HG03575 (cell line): ENCODE results near the gene ANKHD1.
"Not testable (repeated sequence)": the region's sequence is repeated elsewhere in the genome, so short reads cannot be mapped to it uniquely, and the experiment has no call there.

Source experiments
- ATAC-seq: cut with Tn5 transposase; IDR thresholded peaks from one replicate; pipeline ENCODE4 v1.9.1; 2021; ENCODE audit not compliant: unreplicated experiment, insufficient number of reproducible peaks, low FRiP score; ENCODE audit errors: extremely low read depth

The ANKHD1 gene

DNA sequence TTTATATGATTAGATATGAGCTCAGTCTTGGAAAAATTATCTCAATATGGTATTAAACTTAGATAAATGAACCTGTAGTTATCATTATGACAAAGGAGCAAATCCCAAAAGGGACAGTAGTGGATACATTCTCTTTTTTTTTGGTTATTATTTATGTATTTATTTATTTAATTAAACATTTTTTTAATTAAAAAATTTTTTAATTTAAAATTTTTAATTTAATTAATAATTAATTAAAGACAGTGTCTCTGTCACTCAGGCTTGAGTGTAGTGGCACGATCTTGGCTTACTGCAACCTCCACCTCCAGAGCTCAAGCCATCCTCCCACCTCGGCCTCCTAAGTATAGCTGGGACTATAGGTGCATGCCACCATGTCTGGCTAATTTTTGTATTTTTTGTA is 15.6 kb downstream of the ANKHD1 start:
- no peak for ATAC-seq

DNA sequence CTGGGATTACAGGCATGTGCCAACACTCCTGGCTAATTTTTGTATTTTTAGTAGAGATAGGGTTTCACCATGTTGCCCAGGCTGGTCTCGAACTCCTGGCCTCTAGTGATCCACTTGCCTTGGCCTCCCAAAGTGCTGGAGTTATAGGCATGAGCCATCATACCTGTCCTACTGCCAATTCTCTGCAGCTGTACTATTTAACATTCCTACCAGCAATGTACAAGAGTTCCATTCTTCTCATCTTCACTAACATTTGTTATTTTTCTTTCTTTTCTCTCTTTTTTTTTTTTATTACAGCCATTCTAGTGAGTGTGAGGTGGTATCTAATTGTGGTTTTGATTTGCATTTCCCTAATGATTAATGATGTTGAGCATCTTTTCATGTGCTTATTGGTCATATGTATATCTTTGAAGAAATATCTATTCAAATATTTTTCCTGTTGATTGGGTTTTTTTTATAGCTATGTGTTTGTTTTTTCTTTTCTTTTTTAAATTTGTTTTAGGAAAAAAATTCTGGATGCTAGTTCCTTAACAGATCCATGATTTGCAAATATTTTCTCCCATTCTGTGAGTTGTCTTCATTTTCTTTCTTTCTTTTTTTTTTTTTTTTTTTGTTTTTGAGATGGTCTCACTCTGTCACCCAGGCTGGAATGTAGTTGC is 17.4 kb downstream of the ANKHD1 start:
- no peak for ATAC-seq

GRCh38 chr5:140420226-140420570 is 18.6 kb downstream of the ANKHD1 start:
- ATAC-seq = no peak

- ATAC-seq = no peak
Measured at GRCh38 chr5:140420665-140421361, 19.2 kb downstream of the ANKHD1 start.

GRCh38 chr5:140421375-140421774 is 19.7 kb downstream of the ANKHD1 start:
- ATAC-seq = not testable (repeated sequence)

DNA sequence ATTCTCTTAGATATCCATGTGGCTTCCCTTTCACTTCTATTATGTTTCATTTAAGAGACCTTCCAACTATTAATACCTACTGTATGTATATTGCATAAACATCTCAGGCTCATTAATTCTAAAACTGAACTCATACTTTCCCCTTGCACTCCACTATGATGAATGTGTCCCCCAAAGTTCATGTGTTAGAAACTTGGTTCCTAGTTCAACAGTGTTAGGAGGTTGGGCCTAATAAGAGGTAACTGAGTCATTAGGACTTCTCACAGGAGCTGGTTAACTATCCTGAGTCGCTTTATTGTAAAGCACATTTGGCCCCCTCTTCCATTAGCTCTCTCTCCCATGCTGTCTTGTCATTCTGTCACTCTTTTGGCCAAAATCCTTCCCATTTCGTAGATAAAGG is 22.0 kb downstream of the ANKHD1 start:
- ATAC-seq = no peak

- ATAC-seq = no peak
Measured at GRCh38 chr5:140424135-140424534, 22.5 kb downstream of the ANKHD1 start.

DNA sequence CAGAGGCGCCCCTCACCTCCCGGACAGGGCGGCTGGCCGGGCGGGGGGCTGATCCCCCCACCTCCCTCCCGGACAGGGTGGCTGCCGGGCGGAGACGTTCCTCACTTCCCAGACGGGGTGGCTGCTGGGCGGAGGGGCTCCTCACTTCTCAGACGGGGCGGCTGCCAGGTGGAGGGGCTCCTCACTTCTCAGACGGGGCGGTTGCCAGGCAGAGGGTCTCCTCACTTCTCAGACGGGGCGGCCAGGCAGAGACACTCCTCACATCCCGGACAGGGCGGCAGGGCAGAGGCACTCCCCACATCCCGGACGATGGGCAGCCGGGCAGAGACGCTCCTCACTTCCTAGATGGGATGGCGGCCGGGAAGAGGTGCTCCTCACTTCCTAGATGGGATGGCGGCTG is 26.1 kb downstream of the ANKHD1 start:
- ATAC-seq = not testable (repeated sequence)

DNA sequence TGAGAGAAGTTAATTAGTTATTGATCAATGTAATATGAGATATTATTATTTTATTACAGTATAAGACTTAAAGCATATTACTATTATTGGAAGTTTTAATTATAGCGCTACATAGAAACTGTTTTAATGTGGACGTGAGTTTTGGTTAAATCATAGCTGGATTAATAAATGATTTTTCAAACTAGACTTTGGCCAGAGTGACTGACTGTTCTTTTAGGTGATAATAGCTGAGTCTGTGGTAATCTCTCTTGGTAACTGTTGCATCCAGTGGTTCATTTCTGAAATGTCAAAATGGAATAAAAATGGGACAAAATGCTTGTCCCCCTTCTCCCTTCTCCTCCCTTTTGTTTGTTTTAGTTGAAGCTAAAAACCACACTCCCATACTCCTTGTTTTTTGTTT is 28.1 kb downstream of the ANKHD1 start:
- no peak for ATAC-seq

GRCh38 chr5:140432212-140432611 is 30.6 kb downstream of the ANKHD1 start:
- no peak for ATAC-seq

DNA sequence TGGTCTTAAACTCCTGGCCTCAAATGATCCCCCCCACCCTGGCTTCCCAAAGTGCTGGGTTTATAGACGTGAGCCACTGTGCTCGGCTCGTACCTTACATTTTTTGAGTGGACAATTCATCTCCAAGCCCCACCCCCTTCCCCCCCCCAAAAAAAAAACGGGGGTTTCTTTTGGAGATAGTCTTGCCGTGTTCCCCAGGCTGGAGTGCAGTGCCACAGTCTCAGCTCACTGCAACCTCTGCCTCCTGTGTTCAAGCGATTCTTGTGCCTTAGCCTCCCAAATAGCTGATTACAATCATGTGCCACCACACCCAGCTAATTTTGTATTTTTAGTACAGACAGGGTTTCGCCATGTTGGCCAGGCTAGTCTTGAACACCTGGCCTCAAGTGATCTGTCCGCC is 31.3 kb downstream of the ANKHD1 start:
- no peak for ATAC-seq

- not testable (repeated sequence) for ATAC-seq
Measured at GRCh38 chr5:140457368-140457767, 55.7 kb downstream of the ANKHD1 start.

- ATAC-seq = no peak
Measured at GRCh38 chr5:140466981-140467742, 65.5 kb downstream of the ANKHD1 start.

- no peak for ATAC-seq
Measured at GRCh38 chr5:140468188-140468587, 66.6 kb downstream of the ANKHD1 start.

DNA sequence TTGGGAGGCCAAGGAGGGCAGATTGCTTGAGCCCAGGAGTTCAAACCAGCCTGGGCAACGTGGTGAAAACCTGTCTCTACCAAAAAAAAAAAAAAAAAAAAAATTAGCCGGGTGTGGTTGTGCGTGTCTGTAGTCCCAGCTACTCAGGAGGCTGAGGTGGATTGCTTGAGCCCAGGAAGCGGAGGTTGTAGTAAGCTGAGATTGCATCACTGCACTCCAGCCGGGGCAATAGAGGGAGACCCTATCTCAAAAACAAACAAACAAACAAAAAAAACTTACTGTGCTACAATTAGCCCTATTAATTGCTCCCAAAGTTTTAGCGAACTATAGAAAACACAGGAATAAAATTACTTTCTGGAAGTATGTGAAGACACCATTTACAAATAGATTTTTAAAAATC is 67.6 kb downstream of the ANKHD1 start:
- ATAC-seq = no peak

DNA sequence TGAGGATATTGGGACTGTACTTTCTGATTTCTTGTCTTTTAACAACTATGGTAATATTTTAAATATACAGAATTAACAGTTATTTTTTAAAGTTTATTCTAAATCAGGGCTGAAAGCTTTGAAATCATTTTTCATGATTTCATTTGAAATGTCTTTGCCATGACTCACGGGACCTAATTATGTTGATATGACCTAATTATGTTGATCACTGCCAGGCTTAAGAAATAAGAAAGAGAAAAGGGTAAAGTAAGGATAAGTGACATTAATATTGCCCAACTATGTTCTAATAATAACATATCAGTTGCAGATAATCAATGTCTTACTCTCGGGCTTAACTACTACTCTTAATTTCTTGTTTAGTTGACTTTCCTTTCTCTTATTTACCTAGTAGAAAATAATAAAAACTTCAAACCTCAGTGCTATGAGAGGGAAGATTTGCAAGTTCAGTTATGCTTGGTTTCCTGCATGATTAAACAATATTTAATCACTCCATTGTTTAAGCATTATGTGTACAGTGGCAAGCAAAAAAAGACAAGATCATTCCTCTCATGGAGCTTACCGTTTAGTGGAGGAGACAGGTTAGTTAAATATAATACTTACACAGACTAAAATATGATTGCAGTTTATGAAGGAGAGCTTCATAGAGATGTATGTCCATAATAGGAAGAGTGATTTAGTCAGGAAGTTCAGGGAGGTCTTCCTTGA is 78.8 kb downstream of the ANKHD1 start:
- no peak for ATAC-seq

DNA sequence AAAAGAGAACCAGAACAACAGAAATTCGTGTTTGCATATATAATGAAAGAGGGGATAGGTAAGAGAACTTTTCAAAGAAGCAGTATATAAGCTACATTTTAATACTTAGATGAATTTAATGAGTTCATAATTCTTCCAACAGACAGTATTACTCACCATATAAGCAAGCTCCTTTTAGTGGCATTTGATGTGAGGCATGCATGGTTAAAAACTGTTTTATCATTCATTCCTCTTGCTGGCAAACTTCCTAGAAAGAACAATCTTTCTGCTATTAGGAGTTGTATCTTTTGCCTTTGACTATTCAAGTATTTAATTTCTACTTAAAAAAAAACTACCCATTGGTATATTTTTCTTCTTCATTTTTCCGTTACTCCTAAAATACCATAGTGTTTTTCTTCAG is 80.1 kb downstream of the ANKHD1 start:
- no peak for ATAC-seq

DNA sequence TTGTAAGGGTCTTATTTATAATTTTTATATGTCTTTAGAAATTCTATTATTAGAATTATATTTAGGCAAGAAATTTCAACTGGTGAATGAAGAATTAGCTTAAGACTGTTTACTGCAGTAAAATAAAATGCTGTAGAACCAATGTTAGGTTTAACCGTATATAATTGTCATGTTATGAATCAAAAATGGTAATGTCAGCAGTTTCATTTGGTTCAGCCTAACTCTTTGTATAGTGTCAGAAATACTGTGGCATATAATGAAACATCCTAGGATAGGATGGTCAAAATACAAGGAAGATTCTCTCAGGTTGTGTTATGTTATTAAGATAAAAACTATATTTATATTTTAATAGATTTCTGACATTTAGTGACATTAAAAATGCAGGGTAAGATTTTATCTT is 81.4 kb downstream of the ANKHD1 start:
- no peak for ATAC-seq

- not testable (repeated sequence) for ATAC-seq
Measured at GRCh38 chr5:140488141-140488540, 86.5 kb downstream of the ANKHD1 start.

- ATAC-seq = no peak
Measured at GRCh38 chr5:140488914-140489313, 87.3 kb downstream of the ANKHD1 start.
